ENCODE data around the gene ACTL7B.

The ACTL7B gene

DNA sequence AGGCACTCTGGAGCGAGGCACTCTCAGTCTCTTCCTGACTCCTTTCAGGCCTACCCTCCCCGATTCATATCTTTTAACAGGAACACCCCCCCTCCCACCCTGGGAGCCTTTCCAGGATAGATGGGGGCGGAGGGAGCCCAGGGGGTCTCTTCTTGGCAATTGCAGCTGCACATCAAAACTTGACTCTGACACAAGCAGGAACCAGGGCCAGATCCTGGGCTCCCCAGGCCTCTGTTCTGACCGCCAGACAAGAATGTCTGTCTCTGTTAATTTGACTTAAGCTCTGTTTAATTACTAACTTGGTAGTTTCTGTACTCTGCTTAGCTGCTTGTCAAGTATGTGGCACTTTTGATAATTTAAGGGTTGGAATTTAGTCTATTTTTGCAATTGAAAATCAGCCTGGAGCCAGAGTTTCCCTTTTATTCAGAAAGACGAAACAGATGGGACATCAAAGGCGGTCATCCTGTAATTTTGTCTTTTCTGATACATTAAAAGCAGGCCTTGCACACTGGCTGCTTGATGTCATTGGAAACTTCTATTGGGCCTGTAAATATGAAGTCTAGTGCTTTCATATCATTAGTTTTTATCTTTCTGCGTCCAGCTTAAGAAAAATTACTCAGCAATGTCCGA lies 43.3 kb downstream of the ACTL7B start:
- DNase-seq (ENCODE audit: low read depth), result no peak

DNA sequence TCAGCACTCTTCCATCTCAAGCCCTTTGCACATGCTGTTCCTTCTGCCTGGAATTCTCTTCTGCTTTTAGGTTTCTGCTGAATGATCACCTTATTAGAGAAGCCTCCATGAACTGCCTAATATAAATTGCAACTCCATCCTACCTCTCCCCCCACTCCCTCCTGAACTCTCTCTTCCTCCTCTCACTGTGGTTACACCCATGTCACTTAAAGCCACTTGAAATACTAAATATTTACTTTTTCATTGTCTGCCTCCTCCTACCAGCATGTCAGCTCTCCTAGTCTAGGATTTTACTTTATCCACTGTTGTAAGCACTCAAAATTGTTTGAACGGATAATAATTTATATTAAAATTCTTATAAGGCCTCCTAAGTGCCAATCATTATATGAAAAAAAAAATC lies 43.8 kb downstream of the ACTL7B start:
- no peak overlapping the region for H3K4me3 ChIP-seq (ENCODE audit: control insufficient read depth, low read depth, low read length)
- DNase-seq (ENCODE audit: low read depth), result no peak
- TF ChIP-seq, protein P1, sequence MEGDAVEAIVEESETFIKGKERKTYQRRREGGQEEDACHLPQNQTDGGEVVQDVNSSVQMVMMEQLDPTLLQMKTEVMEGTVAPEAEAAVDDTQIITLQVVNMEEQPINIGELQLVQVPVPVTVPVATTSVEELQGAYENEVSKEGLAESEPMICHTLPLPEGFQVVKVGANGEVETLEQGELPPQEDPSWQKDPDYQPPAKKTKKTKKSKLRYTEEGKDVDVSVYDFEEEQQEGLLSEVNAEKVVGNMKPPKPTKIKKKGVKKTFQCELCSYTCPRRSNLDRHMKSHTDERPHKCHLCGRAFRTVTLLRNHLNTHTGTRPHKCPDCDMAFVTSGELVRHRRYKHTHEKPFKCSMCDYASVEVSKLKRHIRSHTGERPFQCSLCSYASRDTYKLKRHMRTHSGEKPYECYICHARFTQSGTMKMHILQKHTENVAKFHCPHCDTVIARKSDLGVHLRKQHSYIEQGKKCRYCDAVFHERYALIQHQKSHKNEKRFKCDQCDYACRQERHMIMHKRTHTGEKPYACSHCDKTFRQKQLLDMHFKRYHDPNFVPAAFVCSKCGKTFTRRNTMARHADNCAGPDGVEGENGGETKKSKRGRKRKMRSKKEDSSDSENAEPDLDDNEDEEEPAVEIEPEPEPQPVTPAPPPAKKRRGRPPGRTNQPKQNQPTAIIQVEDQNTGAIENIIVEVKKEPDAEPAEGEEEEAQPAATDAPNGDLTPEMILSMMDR (IDR thresholded peaks at IDR 0.05; ENCODE audit: control insufficient read depth, insufficient read depth, low read depth, low read length, missing control alignments), result no peak

More for the DNA sequence above, 43.3 kb downstream of the ACTL7B start:
- TF ChIP-seq, protein P1 (IDR thresholded peaks at IDR 0.05; ENCODE audit: control insufficient read depth, insufficient read depth, low read depth, low read length, missing control alignments), result no peak
- no peak overlapping the region for H3K4me3 ChIP-seq (ENCODE audit: control insufficient read depth, low read depth, low read length)

DNA sequence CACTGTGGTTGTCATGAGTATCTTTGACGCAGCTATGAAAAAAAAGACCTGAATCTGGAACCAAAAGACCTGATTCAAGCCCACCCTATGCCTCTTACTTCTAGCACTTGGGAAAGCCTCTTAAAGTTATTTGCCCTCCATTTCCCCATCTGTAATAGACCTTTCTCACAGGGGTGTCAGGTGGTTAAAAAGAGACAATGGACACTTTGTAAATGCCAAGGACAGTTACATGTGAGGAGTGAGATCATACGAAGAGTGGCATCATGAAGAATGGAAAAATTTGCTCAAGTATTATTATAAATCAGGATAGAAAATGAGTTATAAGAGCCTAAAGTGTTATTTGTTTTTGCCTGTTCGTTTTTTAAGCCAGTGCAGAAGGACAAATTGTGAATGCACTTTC lies 46.5 kb downstream of the ACTL7B start:
- TF ChIP-seq, protein P1 (IDR thresholded peaks at IDR 0.05; ENCODE audit: control insufficient read depth, insufficient read depth, low read depth, low read length, missing control alignments), result no peak
- no peak overlapping the region for H3K4me3 ChIP-seq (ENCODE audit: control insufficient read depth, low read depth, low read length)
- no peak for DNase-seq (ENCODE audit: low read depth)
